HepG2 (cell line): ENCODE measurements around the gene ARFGEF3.

Experiments
- BORCS8-MEF2B ChIP-seq: sonication (generic); formaldehyde crosslinking; IDR thresholded peaks from 2 replicates; pipeline ENCODE4 v1.8.0; 2022; ENCODE audit warnings: mild to moderate bottlenecking, missing genetic modification reagents
- CTCF ChIP-seq: sonication (generic); formaldehyde crosslinking; IDR thresholded peaks from 2 replicates; pipeline ENCODE4 v1.5.0; 2020; ENCODE audit warnings: mild to moderate bottlenecking, missing genetic modification reagents, moderate library complexity
- JUND ChIP-seq: sonication (generic); formaldehyde crosslinking; IDR thresholded peaks from 2 replicates; pipeline ENCODE4 v1.8.0; 2022; ENCODE audit warnings: mild to moderate bottlenecking, missing genetic modification reagents
- MXI1 ChIP-seq: IDR thresholded peaks from 3 replicates; pipeline ENCODE4 v1.6.1; 2012; ENCODE audit warnings: low read depth, low read length, inconsistent platforms, borderline replicate concordance
- SRSF1 ChIP-seq: fragments of 200-400 bp; formaldehyde crosslinking; optimal IDR thresholded peaks from 2 replicates; pipeline ENCODE3; 2017; ENCODE audit warnings: mild to moderate bottlenecking, low read depth, low read length, moderate library complexity

GRCh38 chr6:138346302-138347195, 184.8 kb downstream of the ARFGEF3 start:
- no peak for TF ChIP-seq CTCF
- TF ChIP-seq MXI1 = no peak
- TF ChIP-seq SRSF1 = no peak
- no peak for TF ChIP-seq BORCS8-MEF2B
- no peak for TF ChIP-seq JUND (CRISPR knock-in tag)
